HG03460 (cell line): ENCODE measurements around the gene LRRC75B.
"Not testable (repeated sequence)": the region's sequence is repeated elsewhere in the genome, so short reads cannot be mapped to it uniquely, and the experiment has no call there.

ENCODE experiments used
- ATAC-seq: cut with Tn5 transposase; IDR thresholded peaks from one replicate; pipeline ENCODE4 v1.9.1; 2021; ENCODE audit not compliant: unreplicated experiment

The LRRC75B gene, protein sequence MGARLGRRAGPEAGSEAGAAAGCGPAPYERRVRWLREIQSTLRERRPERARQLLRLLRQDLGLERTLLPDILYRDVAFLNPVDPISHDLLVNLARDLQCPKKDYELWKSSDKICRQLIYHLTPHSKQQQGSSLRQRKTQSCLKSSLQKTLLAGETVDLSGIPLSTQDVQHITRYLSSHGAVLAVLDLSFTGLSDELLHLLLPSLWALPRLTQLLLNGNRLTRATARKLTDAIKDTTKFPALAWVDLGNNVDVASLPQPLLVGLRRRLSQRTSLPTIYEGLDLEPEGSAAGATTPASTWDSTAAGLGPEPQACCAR

DNA sequence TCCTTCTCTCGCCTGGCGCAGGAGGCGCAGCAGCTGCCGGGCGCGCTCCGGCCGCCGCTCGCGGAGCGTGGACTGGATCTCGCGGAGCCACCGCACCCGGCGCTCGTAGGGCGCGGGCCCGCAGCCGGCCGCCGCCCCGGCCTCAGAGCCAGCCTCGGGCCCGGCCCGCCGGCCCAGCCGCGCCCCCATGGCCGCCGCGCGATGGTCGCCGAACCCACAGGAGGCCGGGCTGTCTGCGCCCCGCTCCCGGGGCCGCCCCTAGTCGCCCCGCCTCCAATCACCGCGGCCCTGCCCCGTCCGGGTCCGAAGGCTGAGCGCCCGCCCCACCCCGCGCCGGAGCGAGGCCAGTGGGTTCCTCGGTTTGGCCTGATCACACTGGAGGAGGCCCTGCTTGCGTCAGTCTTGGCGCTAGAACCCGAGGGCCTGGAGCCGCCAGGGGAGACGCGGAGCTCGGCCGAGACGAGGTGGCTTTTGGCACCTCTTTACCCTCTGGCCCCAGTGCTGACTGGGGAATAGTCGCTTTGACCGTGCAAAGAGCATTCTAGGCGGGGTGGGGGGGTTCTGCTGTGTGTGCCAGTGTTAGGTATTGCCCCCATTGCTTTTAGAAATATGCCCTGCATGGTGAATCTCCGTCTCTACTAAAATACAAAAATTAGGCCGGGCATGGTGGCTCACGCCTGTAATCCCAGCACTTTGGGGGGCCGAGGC lies at the start of gene LRRC75B:
LRRC75B (minus strand) TSS at position 223 of the 708 bp plus-strand sequence; CDS start at position 189, 34 bp downstream.
- ATAC-seq, result no peak

DNA sequence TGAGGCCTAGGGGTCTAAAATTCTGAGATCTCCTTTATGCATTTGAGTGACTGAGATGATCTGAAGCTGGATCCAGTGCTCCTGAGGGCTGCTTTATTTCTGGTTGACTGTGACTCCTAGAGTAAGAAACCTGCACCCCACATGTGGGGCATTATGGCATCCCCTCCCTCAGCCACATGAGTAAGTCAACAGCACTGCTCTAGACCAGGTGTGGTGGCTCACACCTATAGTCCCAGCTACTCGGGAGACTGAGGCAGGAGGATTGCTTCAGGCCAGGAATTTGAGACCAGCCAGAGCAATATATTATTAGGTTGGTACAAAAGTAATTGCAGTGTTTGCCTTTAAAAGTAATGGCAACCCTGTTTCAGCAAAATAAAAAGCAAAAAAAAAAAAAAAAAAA lies 49.4 kb upstream of the LRRC75B start:
- not testable (repeated sequence) for ATAC-seq

DNA sequence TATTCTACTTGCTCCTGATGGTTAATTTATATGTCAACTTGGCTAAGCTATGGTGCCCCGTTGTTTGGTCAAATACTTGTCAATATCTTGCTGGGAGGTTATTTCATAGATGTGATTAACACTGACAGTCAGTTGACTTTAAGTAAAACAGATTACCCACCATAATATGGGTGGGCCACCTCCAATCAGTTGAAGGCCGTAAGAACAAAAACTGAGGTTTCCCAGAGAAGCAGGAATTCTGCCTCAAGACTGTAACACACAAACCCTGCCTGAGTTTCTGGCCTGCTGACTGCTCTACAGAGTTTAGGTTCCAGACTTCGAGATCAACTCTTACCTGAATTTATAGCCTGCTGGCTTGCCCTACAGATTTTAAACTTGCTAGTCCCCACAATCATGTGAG lies 43.6 kb upstream of the LRRC75B start:
- not testable (repeated sequence) for ATAC-seq

DNA sequence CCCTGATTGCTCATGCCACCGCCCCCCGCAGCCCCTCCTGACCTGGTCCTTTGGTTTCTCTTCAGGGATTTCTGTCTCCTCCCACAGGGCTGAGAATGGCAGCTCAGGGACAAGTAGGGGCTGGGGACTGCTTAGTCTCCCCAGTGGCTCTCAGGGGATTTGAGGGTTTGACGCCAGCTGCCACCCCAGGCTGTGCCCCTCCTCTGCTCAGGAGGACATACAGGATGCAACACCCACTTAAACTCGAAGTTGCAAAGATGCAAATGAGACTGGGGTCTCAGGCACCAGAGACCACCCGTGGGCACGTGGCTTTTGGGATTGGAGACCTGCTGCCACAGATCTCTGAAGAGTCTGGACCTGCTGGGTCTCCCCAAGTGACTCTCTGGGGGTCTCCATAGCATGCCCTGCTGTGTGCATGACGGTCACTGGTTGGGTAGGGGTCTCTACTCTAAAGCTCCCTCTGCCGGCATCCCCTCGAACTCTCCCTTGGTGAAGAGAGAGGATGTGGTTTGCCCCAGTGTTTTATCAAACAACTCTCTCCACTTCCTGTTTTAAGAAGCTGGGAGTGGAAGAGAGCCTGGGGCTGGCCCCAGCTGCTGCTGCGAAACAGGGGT lies 42.0 kb upstream of the LRRC75B start:
- ATAC-seq, result not testable (repeated sequence)

DNA sequence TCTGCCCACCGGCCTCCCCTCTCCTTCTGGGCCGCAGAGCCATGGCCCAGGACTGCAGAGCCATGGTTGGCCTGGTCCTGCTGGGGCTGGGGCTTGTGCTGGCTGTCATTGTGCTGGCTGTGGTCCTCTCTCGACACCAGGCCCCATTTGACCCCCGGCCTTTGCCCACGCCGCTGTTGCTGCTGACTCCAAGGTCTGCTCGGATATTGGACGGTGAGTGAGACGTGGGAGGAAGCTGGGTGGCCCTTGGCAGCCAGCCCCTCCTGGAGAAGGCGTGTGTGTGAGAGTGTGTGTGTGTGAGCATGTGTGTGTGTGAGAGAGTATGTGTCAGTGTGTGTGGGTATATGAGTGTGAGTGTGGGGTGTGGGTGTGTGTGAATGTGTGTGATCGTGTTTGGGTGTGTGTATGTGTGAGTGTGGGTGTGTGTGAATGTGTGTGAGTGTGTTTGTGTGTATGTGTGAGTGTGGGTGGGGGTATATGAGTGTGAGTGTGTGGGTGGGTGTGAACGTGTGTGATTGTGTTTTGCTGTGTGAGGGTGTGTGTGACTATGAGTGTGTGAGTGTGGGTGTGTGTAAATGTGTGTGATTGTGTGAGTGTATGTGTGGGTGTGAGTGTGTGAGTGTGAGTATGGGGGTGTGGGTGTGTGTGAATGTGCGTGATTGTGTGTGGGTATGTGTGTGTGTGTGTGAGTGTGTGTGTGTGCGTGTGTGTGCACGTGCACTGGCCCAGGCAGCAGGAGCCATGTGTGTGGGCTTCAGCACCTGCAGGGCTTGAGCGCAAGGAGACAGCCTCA lies 40.6 kb upstream of the LRRC75B start:
- ATAC-seq, result not testable (repeated sequence)

DNA sequence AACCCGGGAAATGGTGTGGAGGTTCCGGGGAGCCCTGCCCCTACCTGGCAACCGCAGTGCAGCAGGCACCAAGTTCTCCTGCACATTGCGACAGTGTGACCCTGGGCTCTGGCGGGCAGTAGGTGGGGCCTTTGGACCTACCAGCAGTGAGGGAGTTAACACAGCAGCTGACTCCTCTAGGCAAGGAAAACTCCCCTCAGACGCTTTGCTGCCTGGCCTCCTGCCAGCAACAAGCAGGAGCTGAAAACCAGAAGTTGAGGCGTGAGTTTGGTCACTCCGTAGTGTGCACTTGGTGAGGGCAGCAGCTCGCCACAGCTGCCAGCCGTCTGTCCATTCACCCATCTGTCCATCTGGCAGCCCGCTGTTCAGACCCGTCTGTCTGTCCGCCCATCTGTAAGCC lies 39.8 kb upstream of the LRRC75B start:
- ATAC-seq, result not testable (repeated sequence)

DNA sequence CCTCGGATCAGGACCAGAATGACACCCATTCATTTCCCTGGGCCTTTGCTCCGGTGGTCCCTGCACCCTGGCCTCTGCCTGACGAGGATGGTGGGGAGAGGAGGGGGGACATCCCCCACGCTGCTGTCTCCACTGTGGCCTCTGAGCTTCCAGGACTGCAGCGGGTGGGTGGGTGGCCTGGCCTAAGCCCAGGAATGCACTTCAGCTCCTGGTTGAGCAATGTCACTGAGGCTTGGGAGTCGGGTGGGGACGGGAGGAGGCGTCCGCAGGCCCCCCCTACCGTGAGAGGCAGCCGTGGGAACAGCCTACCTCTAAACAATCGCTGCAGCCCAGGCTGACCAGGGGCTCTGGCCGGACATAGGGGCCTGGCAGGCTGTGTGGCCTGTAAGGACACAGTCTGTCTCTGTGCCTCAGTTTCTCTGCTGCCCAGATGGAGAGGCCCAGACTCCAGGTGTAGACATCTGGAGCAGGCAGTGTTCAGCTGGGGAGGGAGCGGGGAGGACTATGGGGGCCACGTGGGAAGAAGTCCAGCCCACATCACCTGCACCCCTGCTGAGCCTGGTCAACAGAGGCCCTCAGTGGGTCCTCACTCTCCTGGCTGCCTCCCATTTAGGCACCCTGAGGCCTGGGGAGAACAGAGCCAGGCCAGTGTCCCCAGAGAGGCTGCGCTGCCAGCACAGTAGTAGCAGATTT lies 38.7 kb upstream of the LRRC75B start:
- not testable (repeated sequence) for ATAC-seq

DNA sequence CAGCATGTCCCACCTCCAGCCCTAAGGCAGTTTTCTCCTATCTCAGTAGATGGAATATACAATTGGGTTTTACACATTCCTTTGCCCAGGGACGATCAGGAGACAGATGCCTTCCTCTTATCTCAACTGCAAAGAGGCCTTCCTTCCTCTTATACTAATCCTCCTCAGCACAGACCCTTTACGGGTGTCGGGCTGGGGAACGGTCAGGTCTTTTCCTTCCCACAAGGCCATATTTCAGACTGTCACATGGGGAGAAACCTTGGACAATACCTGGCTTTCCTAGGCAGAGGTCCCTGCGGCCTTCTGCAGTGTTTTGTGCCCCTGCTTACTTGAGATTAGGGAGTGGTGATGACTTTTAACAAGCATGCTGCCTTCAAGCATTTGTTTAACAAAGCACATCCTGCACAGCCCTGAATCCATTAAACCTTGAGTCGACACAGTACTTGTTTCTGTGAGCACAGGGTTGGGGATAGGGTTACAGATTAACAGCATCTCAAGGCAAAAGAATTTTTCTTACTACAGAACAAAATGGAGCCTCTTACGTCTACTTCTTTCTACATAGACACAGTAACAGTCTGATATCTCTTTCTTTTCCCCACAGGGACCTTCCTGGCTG lies 38.0 kb upstream of the LRRC75B start:
- not testable (repeated sequence) for ATAC-seq

DNA sequence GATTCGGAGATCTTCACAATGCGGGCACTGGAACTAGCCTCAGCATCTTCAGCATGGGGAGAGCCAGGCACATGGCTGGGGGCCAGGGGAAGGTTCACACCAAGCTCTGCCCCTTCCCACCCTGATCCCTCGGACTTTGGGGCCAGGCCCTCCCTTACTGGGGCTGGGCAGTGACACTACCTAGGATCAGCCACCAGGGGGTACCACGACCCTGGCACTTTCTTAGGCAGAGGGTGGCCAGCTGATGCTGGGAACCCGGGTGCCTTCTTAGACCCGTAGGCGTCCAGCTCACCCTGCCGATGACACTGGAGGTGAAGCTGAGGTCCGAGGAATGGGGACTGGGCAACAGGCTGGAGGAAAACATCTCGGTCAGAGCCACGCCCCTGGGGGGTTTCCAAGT lies 36.2 kb upstream of the LRRC75B start:
- ATAC-seq, result not testable (repeated sequence)

DNA sequence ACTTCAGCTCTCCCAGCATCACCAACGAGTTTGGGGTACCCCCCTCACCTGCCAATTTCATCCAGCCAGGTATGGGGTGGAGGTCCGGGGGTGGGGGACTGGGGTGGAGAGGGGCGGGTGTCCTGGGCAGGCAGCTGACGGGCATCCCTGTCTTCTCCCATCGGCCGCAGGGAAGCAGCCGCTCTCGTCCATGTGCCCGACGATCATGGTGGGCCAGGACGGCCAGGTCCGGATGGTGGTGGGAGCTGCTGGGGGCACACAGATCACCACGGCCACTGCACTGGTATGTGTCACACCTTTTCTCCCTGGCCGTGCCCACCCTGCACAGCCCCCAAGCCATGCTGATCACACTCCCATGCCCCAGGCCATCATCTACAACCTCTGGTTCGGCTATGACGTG lies 35.0 kb upstream of the LRRC75B start:
- not testable (repeated sequence) for ATAC-seq

DNA sequence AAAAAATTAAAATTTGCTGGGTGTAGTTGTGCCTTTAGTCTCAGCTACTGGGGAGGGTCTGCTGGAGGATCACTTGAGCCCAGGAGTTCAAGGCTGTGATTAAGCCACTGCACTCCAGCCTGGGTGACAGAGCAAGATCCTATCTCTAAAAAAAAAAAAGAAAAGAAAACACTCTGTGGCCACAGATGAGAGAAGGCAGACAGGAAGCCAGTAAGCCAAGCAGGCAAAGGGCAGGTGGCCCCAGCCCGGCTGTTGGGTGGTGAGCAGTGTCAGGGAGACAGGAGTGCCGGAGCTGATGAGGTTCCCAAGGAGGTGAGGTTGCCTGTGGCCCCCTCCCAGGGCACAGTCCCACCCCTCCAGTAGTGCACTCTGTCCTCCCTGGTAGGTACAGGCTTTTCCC lies 29.7 kb upstream of the LRRC75B start:
- not testable (repeated sequence) for ATAC-seq

DNA sequence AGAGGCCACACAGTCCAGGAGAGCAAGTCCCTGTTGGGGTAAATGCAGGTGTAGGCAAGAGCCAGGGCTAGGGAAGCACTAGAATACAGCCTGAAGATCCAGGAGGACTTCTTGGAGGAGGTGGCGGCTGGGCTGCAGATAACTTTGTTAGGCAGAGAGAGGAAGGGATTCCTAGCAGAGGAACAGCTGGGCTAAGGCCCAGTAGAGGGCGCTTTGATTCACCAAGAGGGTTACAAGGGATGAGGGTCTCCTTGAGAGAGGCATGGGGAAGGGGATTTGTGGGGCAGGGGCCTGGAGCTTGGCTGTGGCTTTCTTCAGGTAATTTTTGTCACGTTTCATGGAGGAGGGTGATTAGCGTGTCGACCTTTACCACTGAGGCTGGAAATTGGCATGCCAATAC lies 28.4 kb upstream of the LRRC75B start:
- not testable (repeated sequence) for ATAC-seq

DNA sequence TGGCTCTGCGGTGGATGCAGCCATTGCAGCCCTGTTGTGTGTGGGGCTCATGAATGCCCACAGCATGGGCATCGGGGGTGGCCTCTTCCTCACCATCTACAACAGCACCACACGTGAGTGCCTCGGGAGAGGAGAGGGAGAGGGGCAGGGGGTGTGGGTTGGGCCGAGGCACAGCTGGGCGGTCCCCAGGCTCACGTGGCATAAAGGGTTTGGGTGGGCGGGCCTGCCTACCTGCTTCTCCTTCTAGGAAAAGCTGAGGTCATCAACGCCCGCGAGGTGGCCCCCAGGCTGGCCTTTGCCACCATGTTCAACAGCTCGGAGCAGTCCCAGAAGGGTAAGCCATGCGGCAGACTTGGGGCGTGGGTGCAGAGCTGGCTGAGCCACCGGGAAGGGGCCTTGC lies 21.9 kb upstream of the LRRC75B start:
- ATAC-seq, result not testable (repeated sequence)

DNA sequence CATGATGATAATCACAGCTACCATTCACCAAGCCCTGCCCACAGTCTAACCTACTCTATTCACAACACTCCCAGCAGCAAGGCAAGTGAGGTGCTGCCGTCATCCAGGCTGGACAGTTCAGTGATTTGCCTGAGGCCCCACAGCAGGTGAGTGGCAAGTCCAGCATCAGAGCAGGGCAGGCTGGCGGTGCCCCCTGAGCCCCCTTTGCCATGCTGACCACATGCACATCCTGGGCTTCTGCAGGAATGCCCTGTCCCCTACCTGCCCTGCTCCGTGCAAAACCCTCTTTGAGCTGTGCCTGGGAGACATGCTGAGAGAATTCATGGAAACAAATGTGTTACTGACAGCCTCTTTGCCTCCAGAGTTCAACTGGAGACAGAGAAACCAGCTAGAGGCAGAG lies 17.0 kb upstream of the LRRC75B start:
- ATAC-seq, result not testable (repeated sequence)

DNA sequence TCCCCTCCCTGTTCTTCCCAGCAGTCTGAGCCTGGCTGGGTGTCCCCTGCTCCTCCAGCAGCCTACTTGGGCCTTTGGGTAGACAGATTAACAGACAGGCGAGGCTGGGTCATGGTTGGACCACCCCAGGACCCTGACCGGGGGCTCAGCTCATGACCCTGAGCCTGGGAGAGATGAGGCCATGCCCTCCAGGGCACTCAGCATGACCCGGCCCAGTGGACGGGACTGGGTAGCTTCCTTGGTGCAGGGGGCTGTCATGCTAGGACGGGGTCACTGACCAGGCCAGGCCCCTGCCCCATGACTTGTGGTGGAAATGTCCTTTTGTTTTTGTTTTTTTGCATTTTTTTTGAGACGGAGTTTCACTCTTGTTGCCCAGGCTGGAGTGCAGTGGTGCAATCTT lies 15.5 kb upstream of the LRRC75B start:
- not testable (repeated sequence) for ATAC-seq

DNA sequence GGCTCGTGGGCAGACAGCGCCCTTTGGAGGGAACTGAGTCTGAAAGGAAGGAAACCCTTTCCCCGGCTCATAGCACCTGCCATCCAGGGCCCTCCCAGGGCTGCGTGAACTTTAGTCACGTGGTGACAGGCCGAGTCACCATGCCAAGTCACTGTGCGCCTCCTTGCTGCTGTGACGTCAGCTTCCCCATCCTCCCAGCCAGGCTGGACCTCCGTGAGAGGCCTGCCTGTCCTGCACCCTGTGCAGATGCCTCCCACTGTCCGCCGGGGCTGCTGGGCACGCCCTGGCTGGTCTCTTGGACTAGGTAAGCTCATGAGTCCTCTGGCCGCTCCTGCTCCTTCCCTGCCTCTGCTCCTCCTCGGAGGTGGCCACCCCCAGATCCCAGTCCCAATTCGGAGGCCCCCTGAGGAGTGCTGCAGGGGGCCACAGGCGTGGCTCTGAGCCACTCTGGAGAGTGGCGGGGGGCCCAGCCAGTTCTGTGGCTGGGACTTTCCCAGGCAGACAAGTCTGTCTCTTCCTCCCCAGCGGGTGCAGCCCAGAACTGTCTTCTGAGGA lies 14.6 kb upstream of the LRRC75B start:
- ATAC-seq, result not testable (repeated sequence)

DNA sequence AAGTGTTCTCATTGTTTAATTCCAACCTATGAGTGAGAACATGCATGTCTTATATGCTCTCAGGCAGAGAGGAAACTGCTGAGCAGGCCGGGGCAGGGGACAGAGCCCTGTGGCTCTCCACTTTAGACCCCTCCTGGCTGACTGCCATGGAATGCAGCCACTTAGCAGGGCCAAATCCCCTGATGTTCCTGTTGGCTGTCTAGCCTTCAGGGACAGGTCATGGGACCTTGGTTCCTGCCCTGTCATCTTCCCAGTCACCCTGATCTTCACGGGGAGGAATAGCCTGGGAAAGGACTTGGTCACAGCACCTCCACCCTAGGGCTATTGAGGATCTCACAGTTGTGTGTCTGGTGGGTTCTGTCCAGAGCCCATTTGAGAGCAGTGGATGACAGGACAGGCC lies 13.5 kb upstream of the LRRC75B start:
- not testable (repeated sequence) for ATAC-seq

DNA sequence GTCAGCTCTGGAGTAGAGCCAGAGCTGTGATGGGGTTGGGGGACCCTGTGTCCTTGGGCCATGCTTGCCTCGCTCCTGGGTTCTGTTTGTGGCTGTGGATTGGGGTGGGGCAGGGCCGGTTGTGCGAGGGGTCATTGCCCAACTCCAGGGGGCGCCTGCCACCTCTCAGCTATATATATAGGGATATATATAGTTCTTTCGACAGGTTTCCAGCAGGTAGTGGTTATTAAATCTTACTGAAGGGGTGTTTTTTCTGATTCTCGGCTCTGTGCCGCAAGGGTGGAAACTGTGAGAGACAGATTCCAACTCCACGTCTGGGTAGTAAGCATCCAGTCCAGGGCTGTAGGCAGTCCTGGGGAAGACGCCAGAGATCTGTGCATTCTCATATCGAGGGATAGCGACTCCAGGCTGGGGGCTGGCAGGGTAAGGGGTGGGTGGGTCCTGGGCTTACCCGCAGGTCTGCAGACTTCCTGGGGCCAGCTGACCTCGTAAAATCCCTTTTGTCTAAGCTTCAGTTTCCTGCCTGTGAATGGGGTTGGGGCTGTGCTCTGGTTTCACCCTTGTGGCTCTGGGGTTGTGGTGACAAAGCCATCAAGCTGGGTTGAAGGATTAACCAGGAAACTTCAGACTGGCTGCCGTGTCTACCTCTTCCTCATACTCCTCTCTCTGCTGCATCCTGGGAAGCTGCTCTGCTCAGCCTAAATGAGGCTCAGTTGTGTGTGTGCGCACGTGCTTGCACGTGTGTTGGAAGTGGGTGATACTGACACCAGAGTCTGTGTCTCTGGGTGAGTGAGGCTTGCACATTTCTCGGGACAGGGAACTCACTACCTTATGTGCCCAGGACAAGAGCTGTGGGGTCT lies 11.1 kb upstream of the LRRC75B start:
- ATAC-seq, result not testable (repeated sequence)
